Spleen (tissue), 7 donors: ENCODE measurements around the gene EPHB1.

Source experiments
- POLR2A ChIP-seq, 3 donors: fragments of 450-650 bp; IDR thresholded peaks; one replicate each; pipeline ENCODE4 v1.5.1; 2017; ENCODE audit warnings: antibody characterized with exemption in 3 of 3, mild to moderate bottlenecking in 1 of 3
- POLR2AphosphoS5 ChIP-seq, 3 donors: sonication (generic); formaldehyde crosslinking; IDR thresholded peaks; one replicate each; pipeline ENCODE4 v1.5.1; 2017; ENCODE audit warnings: antibody characterized with exemption in 3 of 3
- TF ChIP-seq, protein P1 (sequence below), 11 experiments: fragments of 200-600 bp in 7 of 11; fragments of 450-650 bp in 4 of 11; sonication (generic) in 4 of 11; IDR thresholded peaks in 8 of 11; conservative IDR thresholded peaks in 3 of 11; 1 replicate in 7 of 11; 2 replicates in 4 of 11; pipeline versions ENCODE4 v1.4.0 to v1.8.0; 2016 to 2021; ENCODE audit warnings: antibody characterized with exemption in 11 of 11, inconsistent platforms in 4 of 11, mild to moderate bottlenecking in 1 of 11
- donor health status: DM: no; HTN: no; CAD: no; lungs with moderate emphysema.
- donor health status: DM: no; HTN: no; CAD: no.
- donor health status: DM: no; HTN: no; CAD: no.

DNA sequence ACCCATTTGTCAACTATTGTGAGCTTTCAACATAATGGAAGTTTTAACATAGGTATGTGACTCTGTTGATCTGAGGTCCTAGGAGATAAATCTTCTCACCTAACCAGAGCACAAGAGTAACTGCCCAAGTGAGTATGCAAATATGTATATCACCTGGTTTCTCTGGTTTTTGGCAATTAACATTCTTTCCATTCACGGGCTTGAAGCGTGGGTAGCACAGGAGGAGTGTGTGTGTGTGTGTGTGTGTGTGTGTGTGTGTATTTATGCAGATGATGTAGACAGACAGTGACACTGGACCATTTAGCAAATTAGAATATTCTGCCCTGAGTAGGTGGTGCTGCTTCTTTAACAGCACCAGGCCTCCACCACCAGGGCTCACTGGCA, 15.0 kb downstream of the EPHB1 start:
- TF ChIP-seq, protein P1, sequence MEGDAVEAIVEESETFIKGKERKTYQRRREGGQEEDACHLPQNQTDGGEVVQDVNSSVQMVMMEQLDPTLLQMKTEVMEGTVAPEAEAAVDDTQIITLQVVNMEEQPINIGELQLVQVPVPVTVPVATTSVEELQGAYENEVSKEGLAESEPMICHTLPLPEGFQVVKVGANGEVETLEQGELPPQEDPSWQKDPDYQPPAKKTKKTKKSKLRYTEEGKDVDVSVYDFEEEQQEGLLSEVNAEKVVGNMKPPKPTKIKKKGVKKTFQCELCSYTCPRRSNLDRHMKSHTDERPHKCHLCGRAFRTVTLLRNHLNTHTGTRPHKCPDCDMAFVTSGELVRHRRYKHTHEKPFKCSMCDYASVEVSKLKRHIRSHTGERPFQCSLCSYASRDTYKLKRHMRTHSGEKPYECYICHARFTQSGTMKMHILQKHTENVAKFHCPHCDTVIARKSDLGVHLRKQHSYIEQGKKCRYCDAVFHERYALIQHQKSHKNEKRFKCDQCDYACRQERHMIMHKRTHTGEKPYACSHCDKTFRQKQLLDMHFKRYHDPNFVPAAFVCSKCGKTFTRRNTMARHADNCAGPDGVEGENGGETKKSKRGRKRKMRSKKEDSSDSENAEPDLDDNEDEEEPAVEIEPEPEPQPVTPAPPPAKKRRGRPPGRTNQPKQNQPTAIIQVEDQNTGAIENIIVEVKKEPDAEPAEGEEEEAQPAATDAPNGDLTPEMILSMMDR (IDR thresholded peaks at IDR 0.05 in 8 of 11, conservative IDR thresholded peaks at IDR 0.05 in 3 of 11), result no peak
- TF ChIP-seq POLR2AphosphoS5 (IDR thresholded peaks at IDR 0.05) (no peak), POLR2A (IDR thresholded peaks at IDR 0.05) (no peak)
